ENCODE results near the gene GOLIM4. TPM values are rescaled to one million over a fixed set of nuclear protein-coding genes. Genes with fewer than 3 reads are reported as not detected.
A peak's percentile ranks its signal among the peaks of the same experiment; 100 is the strongest.
"Not testable (repeated sequence)": the region's sequence is repeated elsewhere in the genome, so short reads cannot be mapped to it uniquely, and the experiment has no call there.

GOLIM4 gene
- 19.3 and 32.8 TPM in 2 replicates for total RNA-seq

GRCh38 chr3:168095611-168096209 lies at the start of gene GOLIM4:
Gene GOLIM4, minus strand, starts transcription at chr3:168095924. Its CDS starts 639 bp downstream, at chr3:168095285.
- DNase-seq (ENCODE audit: low read depth) = peak; percentile 90

GRCh38 chr3:168141405-168141998 lies 45.8 kb upstream of the GOLIM4 start:
- DNase-seq (ENCODE audit: low read depth) = no peak

- DNase-seq (ENCODE audit: low read depth) = no peak
Observed at GRCh38 chr3:168139947-168140346, 44.2 kb upstream of the GOLIM4 start.

GRCh38 chr3:168138421-168138820 lies 42.7 kb upstream of the GOLIM4 start:
- DNase-seq (ENCODE audit: low read depth) = no peak

- DNase-seq (ENCODE audit: low read depth) = peak; percentile 9
Observed at GRCh38 chr3:168134931-168135330, 39.2 kb upstream of the GOLIM4 start.

GRCh38 chr3:168130250-168130649 lies 34.5 kb upstream of the GOLIM4 start:
- DNase-seq (ENCODE audit: low read depth) = not testable (repeated sequence)

- DNase-seq (ENCODE audit: low read depth) = not testable (repeated sequence)
Observed at GRCh38 chr3:168128463-168128862, 32.7 kb upstream of the GOLIM4 start.

- DNase-seq (ENCODE audit: low read depth) = no peak
Observed at GRCh38 chr3:168127466-168127865, 31.7 kb upstream of the GOLIM4 start.

GRCh38 chr3:168124791-168125190 lies 29.1 kb upstream of the GOLIM4 start:
- no peak for DNase-seq (ENCODE audit: low read depth)

GRCh38 chr3:168124291-168124690 lies 28.6 kb upstream of the GOLIM4 start:
- no peak for DNase-seq (ENCODE audit: low read depth)

- DNase-seq (ENCODE audit: low read depth) = no peak
Observed at GRCh38 chr3:168123201-168124176, 27.8 kb upstream of the GOLIM4 start.

GRCh38 chr3:168121184-168122017 lies 25.7 kb upstream of the GOLIM4 start:
- DNase-seq (ENCODE audit: low read depth) = no peak

GRCh38 chr3:168117853-168118313 lies 22.2 kb upstream of the GOLIM4 start:
- DNase-seq (ENCODE audit: low read depth) = no peak

GRCh38 chr3:168117059-168117458 lies 21.3 kb upstream of the GOLIM4 start:
- DNase-seq (ENCODE audit: low read depth) = no peak

GRCh38 chr3:168116279-168116678 lies 20.6 kb upstream of the GOLIM4 start:
- DNase-seq (ENCODE audit: low read depth) = no peak

GRCh38 chr3:168113848-168114247 lies 18.1 kb upstream of the GOLIM4 start:
- DNase-seq (ENCODE audit: low read depth) = no peak

- no peak for DNase-seq (ENCODE audit: low read depth)
Observed at GRCh38 chr3:168112894-168113293, 17.2 kb upstream of the GOLIM4 start.

GRCh38 chr3:168104361-168104760 lies 8.6 kb upstream of the GOLIM4 start:
- no peak for DNase-seq (ENCODE audit: low read depth)

- no peak for DNase-seq (ENCODE audit: low read depth)
Observed at GRCh38 chr3:168102735-168103410, 7.1 kb upstream of the GOLIM4 start.

GRCh38 chr3:168100777-168101492 lies 5.2 kb upstream of the GOLIM4 start:
- no peak for DNase-seq (ENCODE audit: low read depth)
